ENCODE measurements around the gene CATSPER4.
A peak's percentile ranks its signal among the peaks of the same experiment; 100 is the strongest.

CATSPER4 gene

DNA sequence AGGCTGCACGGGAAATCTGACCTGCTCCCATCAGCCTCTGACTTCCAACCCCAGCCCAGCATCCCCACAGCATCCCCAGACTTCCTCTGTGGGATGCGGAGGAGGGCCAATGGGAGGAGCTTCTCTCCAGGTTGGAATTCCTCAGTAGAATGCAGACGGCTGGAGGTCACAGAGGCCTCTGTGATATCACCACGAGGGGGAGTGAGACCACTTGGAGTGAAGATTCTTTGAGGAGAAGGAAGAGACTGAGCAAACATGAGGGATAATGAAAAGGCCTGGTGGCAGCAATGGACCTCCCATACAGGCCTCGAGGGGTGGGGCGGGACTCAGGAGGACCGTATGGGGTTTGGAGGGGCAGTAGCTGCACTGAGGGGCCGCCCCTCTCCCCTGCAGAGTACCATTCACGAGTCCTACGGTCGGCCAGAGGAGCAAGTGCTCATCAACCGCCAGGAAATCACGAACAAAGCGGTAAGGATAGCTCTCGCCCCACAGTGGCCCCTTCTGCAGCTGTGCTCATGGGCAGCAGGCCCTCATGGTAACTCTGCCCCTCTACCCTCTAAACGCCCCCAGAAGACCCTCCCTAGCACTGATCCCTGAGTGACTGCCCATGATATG lies at the start of gene CATSPER4:
TSS of gene CATSPER4 (plus strand) at position 230 of the 615 bp plus-strand sequence. CDS start at position 256, 26 bp downstream.
- DNase-seq (ENCODE audit: low spot score) = peak; percentile 96

DNA sequence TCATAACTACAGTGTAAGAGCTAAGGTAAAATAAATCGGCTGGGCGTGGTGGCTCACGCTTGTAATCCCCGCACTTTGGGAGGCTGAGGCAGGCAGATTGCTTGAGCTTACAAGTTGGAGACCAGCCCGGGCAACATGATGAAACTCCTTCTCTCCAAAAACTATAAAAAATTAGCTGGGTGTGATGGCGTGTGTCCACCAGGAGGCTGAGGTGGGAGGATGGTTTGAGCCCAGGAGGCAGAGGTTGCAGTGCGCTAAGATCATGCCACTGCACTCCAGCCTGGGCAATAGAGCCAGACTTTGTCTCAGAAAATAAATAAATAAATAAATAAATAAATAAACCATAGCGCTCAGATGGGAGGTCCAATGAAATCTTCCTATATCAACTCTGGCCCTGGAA lies 48.2 kb upstream of the CATSPER4 start:
- DNase-seq (ENCODE audit: low spot score) = no peak

DNA sequence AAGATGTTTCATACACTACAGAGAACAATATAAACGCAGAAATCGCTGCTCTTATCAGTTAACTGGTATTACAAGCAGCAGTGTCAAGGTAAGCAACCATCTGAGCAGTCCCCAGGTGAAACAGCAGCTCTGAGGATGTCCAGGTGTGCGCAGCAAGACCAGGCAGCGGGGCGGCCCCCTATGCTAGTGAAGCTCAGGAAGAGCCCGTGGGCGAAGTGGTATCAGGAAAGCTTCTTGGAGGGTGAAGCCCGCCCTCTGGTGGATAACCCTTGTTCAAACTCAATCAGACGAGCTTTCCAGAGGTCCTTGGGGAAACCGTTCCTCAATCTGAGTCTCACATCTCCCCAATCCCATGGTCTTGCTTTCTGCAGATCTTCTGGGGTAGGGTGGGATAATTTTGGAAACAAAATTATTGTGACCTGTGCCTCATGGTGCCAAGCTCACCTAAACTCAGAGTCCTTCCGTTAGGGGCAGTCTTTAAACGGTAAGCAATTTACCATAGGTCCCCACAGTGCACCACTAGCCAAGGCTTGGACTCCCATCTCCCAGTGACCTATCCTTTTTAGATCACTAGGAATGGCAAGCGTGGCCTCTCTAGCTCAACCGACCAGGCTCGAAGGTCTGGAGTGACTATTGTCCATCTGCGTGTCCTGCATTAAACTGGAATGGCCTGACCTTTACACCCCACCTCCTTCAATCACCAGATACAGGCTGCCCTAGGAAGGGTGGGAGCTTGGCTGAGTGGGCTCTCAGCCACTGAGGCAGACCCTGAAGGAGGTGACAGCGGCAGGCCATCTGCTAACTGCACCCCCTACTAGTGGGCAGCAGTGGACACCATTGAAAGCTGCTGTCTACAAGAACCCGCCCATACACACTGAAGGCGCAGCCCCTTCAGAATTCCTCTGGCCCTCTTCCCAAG lies 45.1 kb upstream of the CATSPER4 start:
- peak; percentile 84 for DNase-seq (ENCODE audit: low spot score)

DNA sequence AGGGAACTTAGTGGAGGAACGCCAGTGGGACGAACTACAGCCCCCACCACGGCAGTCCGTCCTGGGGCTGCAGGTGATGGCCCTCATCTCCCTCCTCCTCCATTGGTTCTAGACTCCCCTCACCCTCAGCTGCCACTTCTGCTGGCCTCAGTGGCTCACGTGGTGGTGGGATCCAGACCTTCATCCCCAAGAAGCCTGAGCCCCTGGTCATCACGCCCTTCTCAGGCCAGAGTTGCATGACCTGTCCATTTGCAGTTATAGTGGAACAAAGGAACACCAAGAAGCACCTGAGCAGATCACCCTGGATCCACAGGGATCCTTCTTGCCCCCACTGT lies 44.5 kb upstream of the CATSPER4 start:
- DNase-seq (ENCODE audit: low spot score) = no peak

DNA sequence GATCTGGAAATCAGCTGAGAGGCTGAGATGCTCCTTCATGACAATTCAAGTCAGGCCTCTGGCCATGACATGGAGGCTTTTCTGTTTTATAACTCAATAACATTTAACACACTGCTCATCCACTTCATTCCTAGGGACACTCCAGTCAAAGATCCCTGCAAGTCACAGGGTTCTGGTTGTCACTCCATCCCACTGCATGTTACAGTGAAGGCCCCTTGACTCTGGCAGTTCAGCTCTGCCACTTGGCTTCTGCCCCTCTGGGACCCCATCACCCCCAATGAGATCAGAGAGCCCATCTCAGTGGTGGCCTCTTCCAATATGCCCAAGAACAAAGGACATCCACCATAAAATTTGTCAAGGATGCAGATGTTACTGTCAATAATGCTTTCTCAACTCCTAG lies 41.5 kb upstream of the CATSPER4 start:
- no peak for DNase-seq (ENCODE audit: low spot score)

DNA sequence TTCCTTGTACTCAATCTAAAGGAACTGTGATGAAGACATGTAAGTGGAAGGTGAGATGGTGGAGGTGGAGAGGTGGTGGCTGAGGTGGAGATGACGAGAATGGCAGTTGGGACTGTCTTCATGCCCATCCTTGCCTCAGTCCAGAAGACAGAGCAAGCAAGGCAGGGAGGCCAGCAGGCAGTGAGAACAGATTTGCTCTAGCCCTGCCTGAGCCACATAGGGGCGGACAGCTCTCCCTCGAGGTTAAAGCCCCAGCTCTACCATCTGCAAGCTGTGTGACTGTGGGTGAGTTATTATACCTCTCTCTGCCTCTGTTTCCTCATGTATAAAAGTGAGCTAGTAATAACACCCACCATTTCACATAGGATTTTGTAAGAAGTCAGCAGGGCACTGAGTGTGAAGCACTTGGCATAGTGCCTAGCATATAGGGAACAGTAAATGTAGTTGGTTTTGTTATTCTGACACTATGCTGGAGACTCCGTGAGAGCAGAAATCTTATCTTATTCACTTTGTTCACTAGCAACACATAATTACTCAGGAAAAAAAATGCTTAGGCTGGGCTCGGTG lies 36.4 kb upstream of the CATSPER4 start:
- DNase-seq (ENCODE audit: low spot score) = no peak

DNA sequence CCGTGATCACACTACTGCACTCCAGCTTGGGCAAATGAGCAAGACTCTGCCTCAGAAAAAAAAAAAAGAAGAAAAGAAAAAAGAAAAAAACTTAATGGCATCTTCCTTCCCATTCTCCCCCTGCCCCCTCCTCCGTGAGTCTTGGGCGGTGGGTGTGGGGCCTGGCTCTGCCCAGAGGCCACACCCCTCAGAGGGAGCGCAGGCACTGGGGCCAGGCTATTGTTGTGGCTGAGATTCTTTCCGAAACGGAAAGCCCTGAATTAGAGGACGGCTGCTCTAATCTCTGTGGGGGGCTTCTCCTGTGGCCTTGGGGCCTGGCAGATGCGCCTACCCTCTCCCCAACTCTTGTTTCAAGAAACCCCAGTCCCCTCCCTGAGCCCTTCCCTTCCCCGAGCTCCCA lies 35.7 kb upstream of the CATSPER4 start:
- peak; percentile 81 for DNase-seq (ENCODE audit: low spot score)

DNA sequence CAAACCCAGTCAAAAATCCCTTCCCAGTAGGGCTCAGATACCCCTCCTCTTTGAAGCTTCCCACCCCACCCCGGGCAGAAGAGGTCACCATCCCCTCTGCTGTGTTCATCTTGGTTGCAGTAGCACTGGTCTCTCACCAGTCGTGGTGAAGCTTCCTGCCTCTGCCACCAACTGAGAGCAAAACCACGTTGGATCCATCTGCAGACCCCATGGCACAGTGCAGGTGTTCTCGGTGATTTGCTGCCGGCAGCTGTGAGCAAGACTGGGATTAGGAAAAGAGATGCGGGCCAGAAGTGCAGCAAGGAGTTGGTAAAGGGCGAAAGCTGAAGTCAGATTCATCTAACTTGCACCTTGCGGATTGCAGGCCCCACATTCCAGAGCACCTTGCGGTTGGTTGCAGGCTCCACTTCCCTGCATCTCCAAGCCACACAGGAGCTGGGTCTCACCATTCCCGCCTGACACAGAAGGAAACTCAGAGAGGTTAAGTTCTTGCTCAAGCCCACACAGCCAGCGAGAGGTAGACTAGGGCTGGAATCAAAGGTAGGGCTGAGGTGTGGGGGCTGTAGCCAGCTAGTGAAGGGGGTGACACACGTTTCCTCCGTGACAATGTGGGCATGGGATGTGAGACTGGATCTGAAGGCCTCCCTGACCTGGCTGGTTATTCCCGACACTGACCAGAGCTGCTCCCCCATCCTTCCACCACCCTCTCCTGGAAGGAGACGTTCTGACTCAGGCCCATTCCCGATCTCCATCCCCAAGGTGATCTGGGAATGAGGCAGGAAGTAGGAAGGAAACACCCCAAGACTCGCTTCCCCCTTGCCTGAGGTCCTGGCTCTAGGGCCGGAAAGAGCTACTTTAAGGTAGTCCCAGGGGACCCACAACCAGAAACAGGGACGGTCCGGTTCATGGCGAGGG lies 34.8 kb upstream of the CATSPER4 start:
- DNase-seq (ENCODE audit: low spot score) = no peak

DNA sequence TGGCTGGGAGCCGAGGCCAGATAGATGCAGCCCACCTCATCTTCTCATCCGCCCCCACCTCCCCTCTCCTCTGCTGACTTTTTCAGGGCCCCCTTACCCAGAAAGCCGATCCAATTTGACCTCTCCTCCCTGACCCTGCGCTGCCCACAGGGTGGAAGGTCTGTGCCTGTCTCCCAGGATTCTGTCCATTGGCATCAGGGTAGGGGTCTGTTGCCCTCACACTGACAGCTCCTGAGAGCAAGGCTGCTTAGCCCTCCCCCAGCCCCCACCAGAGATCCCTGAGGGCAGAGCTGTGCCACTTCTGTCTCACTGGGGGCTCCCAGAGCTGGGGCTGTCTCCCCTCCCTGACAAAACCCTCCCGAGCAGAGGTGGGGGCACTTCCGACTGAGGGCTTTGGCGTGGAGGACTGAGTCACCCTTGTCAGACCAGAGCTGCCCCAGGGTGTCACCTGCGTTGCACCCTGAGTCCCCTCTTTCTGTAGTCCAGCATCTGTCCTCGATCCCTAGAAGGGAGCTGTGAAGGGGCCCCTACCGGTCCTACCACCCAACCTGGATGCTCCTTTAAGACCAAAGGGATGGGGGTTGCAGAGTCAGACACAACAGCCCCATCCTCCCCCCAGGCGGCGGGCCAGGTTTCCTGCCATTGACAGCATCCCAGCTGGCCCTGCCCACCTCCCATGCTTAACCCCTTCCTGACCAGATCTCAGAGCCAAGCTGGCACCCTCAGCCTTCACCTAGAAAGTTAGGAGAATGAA lies 33.9 kb upstream of the CATSPER4 start:
- peak; percentile 74 for DNase-seq (ENCODE audit: low spot score)

DNA sequence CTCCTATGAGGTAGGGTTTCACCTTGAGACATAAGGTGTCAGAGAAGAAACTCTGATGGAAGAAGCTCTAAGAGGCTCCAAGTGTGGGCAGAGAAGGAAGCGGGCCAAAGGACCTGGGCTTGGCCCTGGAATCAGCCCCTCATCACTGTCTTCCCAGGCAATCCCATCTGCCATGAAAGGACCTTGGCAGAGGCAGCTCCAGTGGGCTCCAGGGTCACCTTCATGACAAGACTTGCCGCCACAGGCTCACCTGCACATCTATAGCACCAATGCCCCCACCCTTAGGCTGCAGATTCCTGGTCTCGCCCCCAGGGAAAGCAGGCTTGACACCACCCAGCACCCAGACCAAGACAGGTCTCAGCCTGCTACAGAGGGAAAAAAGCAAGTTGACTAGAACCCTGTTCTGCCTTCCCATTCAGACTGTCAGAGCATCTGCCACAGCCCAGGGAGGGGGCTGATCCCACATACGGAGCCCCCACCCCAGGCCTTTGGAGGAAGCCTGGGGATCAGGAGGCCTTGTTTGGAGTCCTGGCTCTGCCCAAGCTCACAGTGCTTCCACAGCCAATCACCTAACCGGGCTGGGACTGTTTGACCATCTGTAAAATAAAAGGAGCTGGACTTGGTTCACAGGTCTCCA lies 32.0 kb upstream of the CATSPER4 start:
- no peak for DNase-seq (ENCODE audit: low spot score)

DNA sequence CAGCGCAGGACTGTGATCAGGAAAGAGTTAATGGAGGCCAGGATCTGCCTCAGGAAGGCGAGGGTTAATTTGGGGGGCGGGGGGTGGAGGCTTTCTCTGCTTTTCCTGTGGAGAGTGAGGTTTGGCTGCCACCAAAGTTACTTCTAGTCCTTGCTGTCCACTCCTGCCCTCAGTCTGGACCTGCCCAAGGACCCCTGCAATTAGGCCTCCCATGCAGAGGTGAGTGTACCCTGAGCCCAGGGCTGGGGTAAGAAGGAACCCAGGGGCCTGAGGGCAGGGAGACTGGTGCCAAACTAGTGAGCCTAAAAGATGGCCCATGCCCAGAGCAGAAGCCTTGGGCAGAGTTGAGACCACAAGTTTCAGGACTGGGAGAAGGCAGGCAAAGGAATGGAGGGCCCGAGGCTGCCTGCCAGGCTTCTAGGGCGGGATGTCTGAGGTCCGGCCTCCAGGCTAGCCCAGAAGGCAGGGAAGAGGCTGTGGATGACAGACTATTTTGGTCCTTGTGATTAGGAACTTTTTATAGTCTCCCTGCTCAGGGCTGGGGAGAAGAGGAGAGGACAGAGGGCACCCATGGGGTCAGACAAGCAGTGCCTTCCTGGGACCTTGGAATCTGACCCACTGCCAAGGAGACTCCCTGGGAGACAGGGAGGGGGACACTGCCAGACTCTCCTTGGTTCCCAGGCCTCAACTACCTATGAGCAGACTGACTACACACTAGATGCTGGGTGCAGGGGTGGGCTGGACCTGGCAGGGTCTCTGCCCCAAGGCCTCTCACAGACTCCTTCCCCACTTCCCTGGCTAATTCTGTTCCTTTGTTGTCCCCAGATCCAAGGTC lies 31.3 kb upstream of the CATSPER4 start, which contains the start of gene FAM110D:
TSS of gene FAM110D (plus strand) at position 172 of the 835 bp plus-strand sequence. CDS start 2,213 bp downstream, outside the sequence.
- no peak for DNase-seq (ENCODE audit: low spot score)

DNA sequence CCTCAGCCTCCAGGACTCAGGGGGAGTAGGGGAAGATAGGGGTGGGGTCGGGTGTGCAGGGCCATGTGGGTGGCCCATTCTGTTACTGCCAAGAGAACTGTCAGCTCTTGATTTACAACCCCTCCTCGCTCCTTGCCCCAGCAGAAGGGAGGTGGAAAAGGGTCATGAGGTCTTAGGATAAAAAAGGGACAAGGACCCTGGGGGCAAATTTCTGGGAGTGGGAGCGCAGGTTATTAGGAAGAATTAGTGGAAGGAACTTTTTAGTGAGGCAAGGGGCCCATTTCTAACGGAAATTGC lies 30.7 kb upstream of the CATSPER4 start:
- no peak for DNase-seq (ENCODE audit: low spot score)

DNA sequence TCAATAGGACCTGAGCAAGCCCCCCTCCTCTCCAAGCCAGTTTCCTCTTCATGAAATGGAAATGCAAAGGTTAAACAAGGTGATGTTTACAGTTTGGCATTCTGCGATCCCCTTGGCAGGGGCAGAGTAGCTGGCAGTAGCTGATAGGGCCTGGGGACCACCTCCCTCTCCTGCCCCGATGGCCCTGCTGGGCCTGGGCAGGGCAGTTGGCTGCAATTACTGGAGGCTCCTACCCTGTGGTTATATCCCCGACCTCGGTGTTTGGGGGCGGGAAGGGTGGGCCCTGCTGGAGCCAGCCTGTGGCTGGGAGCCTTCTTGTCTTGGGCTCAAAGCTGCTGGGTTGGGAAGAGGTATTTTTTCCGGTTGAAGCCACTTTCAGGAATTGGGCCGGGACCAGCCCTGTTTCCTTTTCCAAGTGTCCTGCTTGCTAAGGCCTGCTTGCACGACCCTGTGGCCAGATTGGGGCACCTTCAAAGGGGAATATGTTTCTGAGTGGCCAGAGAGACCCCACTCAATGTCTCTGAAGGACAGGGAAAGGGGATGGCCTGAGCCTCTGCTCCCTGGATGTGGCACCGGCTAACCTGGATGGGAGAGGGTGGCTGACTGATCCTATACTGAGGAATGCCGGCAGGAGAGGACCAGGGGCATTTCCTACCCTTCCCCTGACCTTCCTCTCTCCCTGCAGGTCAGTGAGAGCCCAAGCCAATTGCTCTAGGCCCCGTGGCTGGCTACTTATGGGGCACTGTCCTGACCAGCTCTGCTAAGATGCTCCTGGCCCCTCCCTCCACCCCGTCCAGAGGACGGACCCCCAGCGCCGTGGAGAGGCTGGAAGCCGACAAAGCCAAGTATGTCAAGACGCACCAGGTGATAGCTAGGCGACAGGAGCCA lies 29.6 kb upstream of the CATSPER4 start:
- DNase-seq (ENCODE audit: low spot score) = no peak

DNA sequence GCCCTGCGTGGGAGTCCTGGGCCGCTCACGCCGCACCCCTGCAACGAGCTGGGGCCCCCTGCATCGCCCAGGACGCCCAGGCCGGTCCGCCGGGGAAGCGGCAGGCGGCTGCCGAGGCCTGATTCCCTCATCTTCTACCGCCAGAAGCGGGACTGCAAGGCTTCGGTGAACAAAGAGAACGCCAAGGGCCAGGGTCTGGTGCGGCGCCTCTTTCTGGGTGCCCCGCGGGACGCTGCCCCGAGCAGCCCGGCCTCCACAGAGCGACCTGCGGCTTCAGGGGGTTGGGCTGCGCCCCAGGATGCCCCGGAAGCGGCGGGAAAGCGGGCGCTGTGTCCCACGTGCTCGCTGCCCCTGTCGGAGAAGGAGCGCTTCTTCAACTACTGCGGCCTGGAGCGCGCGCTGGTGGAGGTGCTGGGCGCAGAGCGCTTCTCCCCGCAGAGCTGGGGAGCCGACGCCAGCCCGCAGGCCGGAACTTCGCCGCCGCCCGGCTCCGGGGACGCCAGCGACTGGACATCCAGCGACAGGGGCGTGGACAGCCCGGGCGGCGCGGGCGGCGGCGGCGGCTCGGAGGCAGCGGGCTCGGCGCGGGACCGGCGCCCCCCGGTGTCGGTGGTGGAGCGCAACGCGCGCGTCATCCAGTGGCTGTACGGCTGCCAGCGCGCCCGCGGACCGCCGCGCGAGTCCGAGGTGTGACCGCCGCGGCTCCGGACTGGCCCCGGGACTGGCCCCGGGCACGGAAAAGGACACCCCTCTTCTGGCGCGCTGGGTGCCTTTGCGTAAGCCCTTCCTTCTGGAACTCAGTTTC lies 28.8 kb upstream of the CATSPER4 start:
- DNase-seq (ENCODE audit: low spot score) = peak; percentile 60

DNA sequence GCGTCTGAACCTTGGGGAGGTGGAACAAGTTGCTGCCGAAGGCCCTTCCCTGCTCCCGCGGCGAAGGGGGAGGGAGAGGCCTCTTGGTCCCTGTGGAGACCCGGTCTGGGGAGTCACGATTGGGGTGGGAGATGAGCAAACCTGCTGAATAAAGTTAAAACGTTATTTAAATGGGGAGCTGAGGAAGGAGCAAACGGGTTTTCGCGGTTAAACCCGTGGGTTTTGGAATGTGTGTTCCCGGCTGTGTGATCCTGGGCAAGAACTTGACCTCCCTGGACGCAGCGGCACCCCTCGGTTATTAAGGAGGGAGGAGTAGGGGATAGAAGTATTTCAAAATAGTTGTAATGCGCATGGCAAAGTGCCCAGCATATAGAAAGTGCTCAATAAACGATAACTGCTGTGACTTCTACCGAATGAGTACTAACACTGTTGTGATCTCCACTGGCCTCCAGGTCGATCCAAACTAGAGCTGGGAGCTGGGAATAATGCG lies 28.1 kb upstream of the CATSPER4 start:
- DNase-seq (ENCODE audit: low spot score) = no peak

DNA sequence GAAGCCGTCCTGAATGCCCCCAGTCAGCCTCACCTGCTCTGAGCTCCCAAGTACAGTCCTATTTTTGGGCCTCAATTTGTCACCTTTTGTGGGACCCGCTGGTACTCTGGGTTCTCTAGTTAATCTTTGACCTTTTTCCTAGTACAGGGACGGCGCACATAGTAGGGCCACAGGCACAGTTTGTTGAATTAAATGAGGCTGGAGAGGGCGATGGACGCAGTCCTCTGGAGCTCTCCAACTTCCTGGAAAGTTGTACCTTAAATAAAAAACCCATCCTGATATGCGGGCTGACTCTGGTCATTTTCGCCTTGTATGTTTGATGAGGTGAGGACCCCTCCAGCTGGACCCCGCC lies 26.7 kb upstream of the CATSPER4 start:
- no peak for DNase-seq (ENCODE audit: low spot score)

DNA sequence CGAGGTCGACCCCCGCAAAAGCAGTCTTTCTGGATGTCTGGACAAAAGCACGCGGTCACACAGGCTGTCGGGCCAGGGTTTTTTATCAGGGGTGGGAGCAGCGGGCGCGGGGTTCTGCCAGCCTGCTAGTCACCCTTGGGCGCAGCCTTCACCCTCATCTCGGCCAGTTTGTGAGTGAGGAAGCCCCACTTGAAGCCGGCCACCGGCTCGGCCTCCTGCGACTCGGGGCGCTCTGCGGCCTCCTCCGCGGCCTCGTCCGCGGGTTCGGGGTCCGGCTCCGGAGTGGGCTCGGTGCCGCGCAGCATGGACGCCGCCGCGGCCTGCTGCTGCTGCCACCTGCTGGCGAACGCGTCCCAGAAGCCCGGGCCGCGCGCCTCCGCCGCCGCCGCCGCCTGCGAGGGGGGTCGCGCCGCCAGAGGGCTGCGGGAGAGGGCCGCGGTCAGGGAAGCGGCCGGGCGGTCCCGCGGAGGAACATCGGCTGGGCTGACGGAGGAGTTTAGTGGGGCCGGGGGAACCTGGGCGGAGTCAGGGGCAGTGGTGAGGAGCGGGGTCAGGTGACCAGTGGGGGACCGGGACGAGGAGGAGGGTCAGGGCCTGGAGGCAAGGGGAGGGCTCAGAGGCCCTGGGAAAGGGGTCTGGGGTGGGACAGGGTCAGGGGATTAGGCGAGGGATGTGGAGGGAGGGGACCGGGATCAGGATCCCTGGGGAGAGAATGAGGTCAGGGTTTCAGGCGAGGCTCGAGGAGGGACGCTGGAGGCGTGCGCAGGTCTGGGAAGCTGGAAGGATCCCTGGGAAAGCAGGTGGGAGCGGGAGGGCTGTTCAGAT lies 26.2 kb upstream of the CATSPER4 start:
- DNase-seq (ENCODE audit: low spot score) = peak; percentile 79

All from iPS-NIHi11 (cell line).